Dendritic cell treated with granulocyte-macrophage colony-stimulating factor and Interleukin-4, amounts not matched to agents 40 ng/mL and 50 ng/mL, for 4 days (primary cell): ENCODE measurements around the gene AGBL4.
"Not testable (repeated sequence)": the region's sequence is repeated elsewhere in the genome, so short reads cannot be mapped to it uniquely, and the experiment has no call there.

Experiments
- H3K27ac Mint-ChIP-seq: one replicate; pipeline ENCODE4 v1.8.0; 2022; ENCODE audit warnings: mild to moderate bottlenecking, mixed read lengths
- H3K27me3 Mint-ChIP-seq: one replicate; pipeline ENCODE4 v1.8.0; 2022; ENCODE audit warnings: mild to moderate bottlenecking, mixed read lengths
- H3K36me3 Mint-ChIP-seq: one replicate; pipeline ENCODE4 v1.8.0; 2022; ENCODE audit warnings: low read depth, mixed read lengths
- H3K4me1 Mint-ChIP-seq: one replicate; pipeline ENCODE4 v1.8.0; 2022; ENCODE audit warnings: low read depth, mixed read lengths
- H3K4me3 Mint-ChIP-seq: one replicate; pipeline ENCODE4 v1.8.0; 2022; ENCODE audit warnings: mild to moderate bottlenecking, moderate library complexity, mixed read lengths
- H3K9me3 Mint-ChIP-seq: one replicate; pipeline ENCODE4 v1.8.0; 2022; ENCODE audit warnings: mixed read lengths
- intact Hi-C: fragments of 100-400 bp; cut with micrococcal nuclease; formaldehyde crosslinking; loops from one replicate; pipeline ENCODE4 v1.15.0; 2022

AGBL4 gene

GRCh38 chr1:49294539-49294938, 729.2 kb downstream of the AGBL4 start:
- Mint-ChIP-seq H3K4me1 (no peaks in the 10 kb centered on the region), H3K9me3 (peaks cover 29% of the 10 kb centered on the region), H3K27ac (no peak overlapping the region), H3K36me3 (no peaks in the 10 kb centered on the region), H3K27me3 (no peaks in the 10 kb centered on the region), H3K4me3 (no peak overlapping the region)
- intact Hi-C loops: no loop called here

- Mint-ChIP-seq H3K27me3 (no peaks in the 10 kb centered on the region), H3K4me1 (no peaks in the 10 kb centered on the region), H3K9me3 (peaks cover 29% of the 10 kb centered on the region), H3K4me3 (no peak overlapping the region), H3K27ac (no peak overlapping the region), H3K36me3 (no peaks in the 10 kb centered on the region)
- intact Hi-C loops: no loop called here
Observed at GRCh38 chr1:49293016-49293415, 730.7 kb downstream of the AGBL4 start.

DNA sequence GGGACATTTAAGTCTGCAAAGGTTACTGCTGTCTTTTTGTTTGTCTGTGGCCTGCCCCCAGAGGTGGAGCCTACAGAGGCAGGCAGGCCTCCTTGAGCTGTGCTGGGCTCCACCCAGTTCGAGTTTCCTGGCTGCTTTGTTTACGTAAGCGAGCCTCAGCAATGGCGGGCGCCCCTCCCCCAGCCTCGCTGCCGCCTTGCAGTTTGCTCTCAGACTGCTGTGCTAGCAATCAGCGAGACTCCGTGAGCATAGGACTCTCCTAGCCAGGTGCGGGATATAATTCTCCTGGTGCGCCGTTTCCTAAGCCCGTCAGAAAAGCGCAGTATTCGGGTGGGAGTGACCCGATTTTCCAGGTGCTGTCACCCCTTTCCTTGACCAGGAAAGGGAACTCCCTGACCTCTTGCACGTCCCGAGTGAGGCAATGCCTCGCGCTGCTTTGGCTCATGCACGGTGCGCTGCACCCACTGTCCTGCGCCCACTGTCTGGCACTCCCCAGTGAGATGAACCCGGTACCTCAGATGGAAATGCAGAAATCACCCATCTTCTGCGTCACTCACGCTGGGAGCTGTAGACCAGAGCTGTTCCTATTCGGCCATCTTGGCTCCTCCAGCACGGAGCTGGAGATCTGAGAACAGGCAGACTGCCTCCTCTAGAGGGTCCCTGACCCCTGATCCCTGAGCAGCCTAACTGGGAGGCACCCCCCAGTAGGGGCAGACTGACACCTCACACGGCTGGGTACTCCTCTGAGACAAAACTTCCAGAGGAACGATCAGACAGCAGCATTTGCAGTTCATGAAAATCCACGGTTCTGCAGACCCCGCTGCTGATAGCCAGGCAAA, 766.3 kb downstream of the AGBL4 start:
- H3K36me3 Mint-ChIP-seq, H3K27me3 Mint-ChIP-seq, H3K4me3 Mint-ChIP-seq, intact Hi-C loops, H3K4me1 Mint-ChIP-seq, H3K27ac Mint-ChIP-seq: not testable (repeated sequence)
- H3K9me3 Mint-ChIP-seq: peaks cover 48% of the 10 kb centered on the region

- H3K9me3 Mint-ChIP-seq: peaks cover 66% of the 10 kb centered on the region
- no peaks in the 10 kb centered on the region for H3K27me3 Mint-ChIP-seq
- H3K4me3 Mint-ChIP-seq: no peak overlapping the region
- intact Hi-C loops: no loop called here
- H3K4me1 Mint-ChIP-seq: no peaks in the 10 kb centered on the region
- H3K27ac Mint-ChIP-seq: no peak overlapping the region
- H3K36me3 Mint-ChIP-seq: no peaks in the 10 kb centered on the region
Observed at GRCh38 chr1:49252917-49253316, 770.8 kb downstream of the AGBL4 start.

DNA sequence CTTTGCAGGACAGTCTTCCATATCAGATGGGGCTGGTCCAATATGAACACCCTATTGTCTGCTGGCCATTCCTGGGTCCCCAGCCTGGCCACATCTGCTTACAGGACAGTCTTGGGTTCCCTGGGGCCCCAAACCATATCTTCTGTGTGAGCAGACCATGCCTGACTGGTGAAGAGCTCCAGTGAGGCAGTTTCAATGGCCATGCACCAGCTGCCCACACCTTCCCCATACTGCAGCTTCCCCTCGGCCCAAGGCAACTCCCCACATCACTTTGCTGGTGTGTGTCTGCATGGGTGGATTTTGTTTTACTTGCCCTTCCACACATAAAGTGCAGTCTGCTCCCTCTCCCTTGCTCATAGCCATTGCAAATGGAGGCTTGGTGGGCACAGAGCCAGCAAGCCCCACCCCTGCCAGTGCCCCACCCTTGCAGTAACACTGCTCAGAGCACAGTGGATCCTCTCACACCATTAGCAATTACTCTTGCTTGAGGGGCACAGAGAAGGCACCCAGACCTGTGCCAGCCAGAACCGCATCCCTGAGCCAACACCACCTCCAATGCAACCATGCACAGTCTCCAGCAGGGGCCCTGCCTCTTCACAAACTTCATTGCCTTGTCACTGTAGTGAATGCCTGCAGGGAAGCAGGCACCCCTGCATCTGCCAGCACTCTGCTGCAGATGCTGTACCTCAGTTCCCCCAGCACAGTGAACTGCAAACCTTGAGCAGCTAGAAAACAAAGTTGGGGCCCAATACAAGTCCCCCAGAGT, 772.6 kb downstream of the AGBL4 start:
- H3K4me1 Mint-ChIP-seq: no peaks in the 10 kb centered on the region
- peaks cover 57% of the 10 kb centered on the region for H3K9me3 Mint-ChIP-seq
- H3K4me3 Mint-ChIP-seq: no peak overlapping the region
- H3K36me3 Mint-ChIP-seq: no peaks in the 10 kb centered on the region
- no peak overlapping the region for H3K27ac Mint-ChIP-seq
- intact Hi-C loops: no loop called here
- no peaks in the 10 kb centered on the region for H3K27me3 Mint-ChIP-seq

- intact Hi-C loops: no loop called here
- Mint-ChIP-seq H3K27ac (no peak overlapping the region), H3K4me1 (no peaks in the 10 kb centered on the region), H3K36me3 (no peaks in the 10 kb centered on the region), H3K4me3 (no peak overlapping the region), H3K9me3 (peaks cover 21% of the 10 kb centered on the region), H3K27me3 (no peaks in the 10 kb centered on the region)
Observed at GRCh38 chr1:49240709-49241221, 783.0 kb downstream of the AGBL4 start.

GRCh38 chr1:49234988-49235387, 788.8 kb downstream of the AGBL4 start:
- H3K4me3 Mint-ChIP-seq: no peak overlapping the region
- no peaks in the 10 kb centered on the region for H3K27me3 Mint-ChIP-seq
- H3K4me1 Mint-ChIP-seq: no peaks in the 10 kb centered on the region
- H3K9me3 Mint-ChIP-seq: peaks cover 10% of the 10 kb centered on the region
- no peaks in the 10 kb centered on the region for H3K36me3 Mint-ChIP-seq
- no peak overlapping the region for H3K27ac Mint-ChIP-seq
- intact Hi-C loops: no loop called here

- Mint-ChIP-seq H3K36me3 (no peaks in the 10 kb centered on the region), H3K4me3 (no peak overlapping the region), H3K27ac (no peak overlapping the region), H3K9me3 (no peaks in the 10 kb centered on the region), H3K27me3 (no peaks in the 10 kb centered on the region), H3K4me1 (no peaks in the 10 kb centered on the region)
- intact Hi-C loops: no loop called here
Observed at GRCh38 chr1:49229555-49229954, 794.2 kb downstream of the AGBL4 start.

GRCh38 chr1:49226758-49227157, 797.0 kb downstream of the AGBL4 start:
- intact Hi-C loops: no loop called here
- Mint-ChIP-seq H3K9me3 (no peaks in the 10 kb centered on the region), H3K27ac (no peak overlapping the region), H3K36me3 (no peaks in the 10 kb centered on the region), H3K4me1 (no peaks in the 10 kb centered on the region), H3K27me3 (no peaks in the 10 kb centered on the region), H3K4me3 (no peak overlapping the region)

- Mint-ChIP-seq H3K36me3 (no peaks in the 10 kb centered on the region), H3K4me3 (no peak overlapping the region), H3K9me3 (no peaks in the 10 kb centered on the region), H3K27me3 (no peaks in the 10 kb centered on the region), H3K27ac (no peak overlapping the region), H3K4me1 (no peaks in the 10 kb centered on the region)
- intact Hi-C loops: no loop called here
Observed at GRCh38 chr1:49225464-49225863, 798.3 kb downstream of the AGBL4 start.

DNA sequence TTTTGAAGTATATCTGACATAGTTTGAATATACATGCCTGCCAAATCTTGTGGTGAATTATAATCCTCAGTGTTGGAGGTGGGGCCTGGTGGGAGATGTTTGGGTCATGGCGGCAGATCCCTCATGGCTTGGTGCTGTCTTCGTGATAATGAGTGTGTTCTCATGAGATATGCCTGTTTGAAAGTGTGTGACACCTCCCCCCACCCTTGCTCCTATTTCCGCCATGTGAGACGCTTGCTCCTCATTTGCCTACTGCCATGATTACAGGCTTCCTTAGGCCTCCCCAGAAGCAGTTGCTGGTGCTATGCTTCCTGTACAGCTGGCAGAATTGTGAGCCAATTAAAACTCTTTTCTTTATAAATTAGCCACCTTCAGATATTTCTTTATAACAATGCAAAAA, 810.5 kb downstream of the AGBL4 start:
- Mint-ChIP-seq H3K36me3 (no peaks in the 10 kb centered on the region), H3K27ac (no peak overlapping the region), H3K4me1 (no peaks in the 10 kb centered on the region), H3K27me3 (no peaks in the 10 kb centered on the region), H3K9me3 (no peaks in the 10 kb centered on the region), H3K4me3 (no peak overlapping the region)
- intact Hi-C loops: no loop called here

GRCh38 chr1:49208712-49209111, 815.0 kb downstream of the AGBL4 start:
- Mint-ChIP-seq H3K4me3 (no peak overlapping the region), H3K27me3 (no peaks in the 10 kb centered on the region), H3K27ac (no peak overlapping the region), H3K36me3 (no peaks in the 10 kb centered on the region), H3K4me1 (no peaks in the 10 kb centered on the region), H3K9me3 (no peaks in the 10 kb centered on the region)
- intact Hi-C loops: no loop called here

DNA sequence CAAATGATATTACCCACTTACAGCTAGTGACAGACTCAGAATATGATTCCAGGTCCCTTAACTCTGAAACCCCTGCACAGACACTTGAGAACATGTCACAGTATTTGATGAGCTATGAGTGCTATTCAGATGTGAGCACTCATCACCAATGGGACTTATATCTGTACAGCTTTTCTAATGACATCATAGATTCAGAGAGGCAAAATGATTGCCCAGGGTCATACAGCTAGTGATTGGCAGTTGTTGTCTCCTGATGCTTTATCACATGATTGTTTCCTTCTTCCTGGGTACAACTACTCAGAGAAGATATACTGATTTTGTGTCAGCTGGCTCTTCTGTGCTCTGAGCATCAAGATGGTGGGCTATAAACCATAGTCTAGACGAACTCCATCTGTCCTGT, 819.0 kb downstream of the AGBL4 start:
- Mint-ChIP-seq H3K9me3 (peaks cover 13% of the 10 kb centered on the region), H3K4me1 (no peaks in the 10 kb centered on the region), H3K36me3 (no peaks in the 10 kb centered on the region), H3K27me3 (no peaks in the 10 kb centered on the region), H3K27ac (no peak overlapping the region), H3K4me3 (no peak overlapping the region)
- intact Hi-C loops: no loop called here

DNA sequence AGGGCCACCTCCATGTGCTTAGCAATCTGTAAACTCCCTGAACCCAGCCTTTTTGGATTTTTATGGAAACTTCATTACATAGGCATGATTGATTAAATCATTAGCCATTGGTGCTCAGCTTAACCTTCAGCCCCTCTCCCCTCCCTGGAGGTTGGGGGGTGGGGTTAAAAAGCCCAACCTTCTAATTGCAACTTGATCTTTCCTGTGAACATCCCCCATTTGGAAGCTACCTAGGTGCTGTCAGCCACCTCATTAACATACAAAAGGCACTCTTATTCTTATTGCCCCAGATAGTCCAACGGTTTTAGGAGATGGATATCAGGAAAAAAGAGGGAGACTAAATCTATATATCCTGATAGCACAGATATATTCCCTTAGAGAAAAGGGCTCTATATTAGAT, 823.0 kb downstream of the AGBL4 start:
- H3K4me3 Mint-ChIP-seq: no peak overlapping the region
- H3K36me3 Mint-ChIP-seq: no peaks in the 10 kb centered on the region
- intact Hi-C loops: no loop called here
- H3K27me3 Mint-ChIP-seq: no peaks in the 10 kb centered on the region
- H3K4me1 Mint-ChIP-seq: no peaks in the 10 kb centered on the region
- H3K27ac Mint-ChIP-seq: no peak overlapping the region
- H3K9me3 Mint-ChIP-seq: peaks cover 42% of the 10 kb centered on the region
